GM12878 (cell line): ENCODE results near the gene RPS2. TPM values are rescaled to one million over a fixed set of nuclear protein-coding genes. Genes with fewer than 3 reads are reported as not detected.

Source experiments
- CBFB ChIP-seq: IDR thresholded peaks from 2 replicates; pipeline ENCODE4 v1.6.1; 2016; ENCODE audit warnings: antibody characterized with exemption, low read depth
- CREM ChIP-seq: IDR thresholded peaks from 2 replicates; pipeline ENCODE4 v1.6.1; 2014; ENCODE audit warnings: antibody characterized with exemption, low read depth
- E2F8 ChIP-seq: fragments of 450-650 bp; IDR thresholded peaks from 2 replicates; pipeline ENCODE4 v1.6.1; 2018; ENCODE audit warnings: mild to moderate bottlenecking, low read depth, moderate library complexity; ENCODE audit not compliant: partially characterized antibody
- EED ChIP-seq: sonication (generic); IDR thresholded peaks from 2 replicates; pipeline ENCODE4 v1.6.1; 2016; ENCODE audit warnings: antibody characterized with exemption, low read depth
- HCFC1 ChIP-seq: fragments of 150-350 bp; IDR thresholded peaks from 2 replicates; pipeline ENCODE4 v1.6.1; 2014; ENCODE audit warnings: low read length
- HDAC2 ChIP-seq: fragments of 200-600 bp; sonication (generic); IDR thresholded peaks from 2 replicates; pipeline ENCODE4 v1.6.1; 2017
- IKZF1 ChIP-seq: fragments of 450-650 bp; conservative IDR thresholded peaks from 2 replicates; pipeline ENCODE4 v1.6.1; 2017; ENCODE audit warnings: antibody characterized with exemption, mild to moderate bottlenecking
- JUND ChIP-seq: IDR thresholded peaks from 2 replicates; pipeline ENCODE4 v1.6.1; 2012; ENCODE audit warnings: low read depth, mild to moderate bottlenecking, low read length, improper control_type of control experiment, moderate library complexity
- KDM1A ChIP-seq: fragments of 200-600 bp; sonication (generic); IDR thresholded peaks from 2 replicates; pipeline ENCODE4 v1.6.1; 2016; ENCODE audit warnings: borderline replicate concordance
- MTA2 ChIP-seq: fragments of 450-650 bp; IDR thresholded peaks from 2 replicates; pipeline ENCODE4 v1.6.1; 2016; ENCODE audit warnings: low read depth, mild to moderate bottlenecking, moderate library complexity
- MXI1 ChIP-seq: fragments of 150-350 bp; IDR thresholded peaks from 2 replicates; pipeline ENCODE4 v1.6.1; 2011; ENCODE audit warnings: low read depth, mild to moderate bottlenecking, inconsistent platforms, low read length, improper control_type of control experiment
- NBN ChIP-seq: fragments of 450-650 bp; IDR thresholded peaks from 2 replicates; pipeline ENCODE4 v1.6.1; 2016
- PAX5 ChIP-seq: IDR thresholded peaks from 2 replicates; pipeline ENCODE4 v1.6.1; 2011; ENCODE audit warnings: low read depth, low read length, borderline replicate concordance
- PBX3 ChIP-seq: IDR thresholded peaks from 2 replicates; pipeline ENCODE4 v1.6.1; 2011; ENCODE audit warnings: mild to moderate bottlenecking, low read depth, low read length, moderate library complexity; ENCODE audit not compliant: insufficient replicate concordance
- PML ChIP-seq: IDR thresholded peaks from 2 replicates; pipeline ENCODE4 v1.6.1; 2012; ENCODE audit warnings: low read length, inconsistent platforms
- POLR2A ChIP-seq: IDR thresholded peaks from 2 replicates; pipeline ENCODE4 v1.6.1; 2011; ENCODE audit warnings: low read depth, mild to moderate bottlenecking, low read length
- RB1 ChIP-seq: fragments of 450-650 bp; formaldehyde crosslinking; IDR thresholded peaks from 2 replicates; pipeline ENCODE4 v1.6.1; 2017; ENCODE audit warnings: mild to moderate bottlenecking, borderline replicate concordance
- RUNX3 ChIP-seq: IDR thresholded peaks from 2 replicates; pipeline ENCODE4 v1.6.1; 2012; ENCODE audit warnings: low read length, inconsistent platforms
- SMARCA5 ChIP-seq: fragments of 450-650 bp; IDR thresholded peaks from 2 replicates; pipeline ENCODE4 v1.6.1; 2017; ENCODE audit warnings: mild to moderate bottlenecking
- STAT3 ChIP-seq: IDR thresholded peaks from 2 replicates; pipeline ENCODE4 v1.6.1; 2011; ENCODE audit warnings: low read depth, low read length, improper control_type of control experiment
- SUZ12 ChIP-seq: fragments of 200-600 bp; sonication (generic); IDR thresholded peaks from one replicate; pipeline ENCODE4 v1.6.1; 2018; ENCODE audit warnings: antibody characterized with exemption, mild to moderate bottlenecking; ENCODE audit not compliant: unreplicated experiment
- YBX1 ChIP-seq: fragments of 450-650 bp; IDR thresholded peaks from 2 replicates; pipeline ENCODE4 v1.6.1; 2016; ENCODE audit warnings: antibody characterized with exemption
- ZNF384 ChIP-seq: IDR thresholded peaks from 2 replicates; pipeline ENCODE4 v1.6.1; 2012; ENCODE audit warnings: low read depth, mild to moderate bottlenecking, low read length, improper control_type of control experiment, borderline replicate concordance
- ZNF592 ChIP-seq: fragments of 450-650 bp; IDR thresholded peaks from 2 replicates; pipeline ENCODE4 v1.6.1; 2017; ENCODE audit warnings: mild to moderate bottlenecking, moderate library complexity
- ZSCAN29 ChIP-seq: fragments of 450-650 bp; IDR thresholded peaks from 2 replicates; pipeline ENCODE4 v1.6.1; 2017; ENCODE audit warnings: mild to moderate bottlenecking, moderate library complexity
- polyA plus RNA-seq, 11 experiments: library from polyadenylated mRNA; depleted of rRNA in 4 of 11; unstranded in 6 of 11; stranded (reverse) in 5 of 11; fragments of >200 nt; fragmentation: Nextera tagmentation in 4 of 11; fragmentation: Illumina TruSeq in 1 of 11; extraction: Ambion mirVana in 4 of 11; extraction: Trizol in 1 of 11; gene quantifications; 1 replicate in 1 of 11; 2 replicates in 10 of 11; pipeline versions ENCODE4 v1.2.1 to v1.2.3, GENCODE V29; 2011 to 2016; ENCODE audit warnings: inconsistent platforms in 2 of 11, missing spikeins in 2 of 11, low read depth in 1 of 11
- total RNA-seq, 4 experiments: library from RNA; depleted of rRNA in 3 of 4; stranded (reverse); fragments of >200 nt in 3 of 4; fragmentation: Illumina TruSeq in 1 of 4; extraction: Trizol in 1 of 4; gene quantifications; 2 replicates each; pipeline versions ENCODE4 v1.2.1 to v1.2.3, GENCODE V29; 2013 to 2021

The RPS2 gene
- total and polyA plus RNA-seq, 10 of the 15 experiments (the other 5 are each of a cell fraction or from before 2014, with no cell fraction given) = 1,295 to 7,121 (median 3,933) TPM

GRCh38 chr16:1983544-1984346 lies 19.1 kb upstream of the RPS2 start, which contains the start of gene GFER (continued):
- TF ChIP-seq KDM1A (no peak), MXI1 (no peak), NBN (no peak), CREM (no peak), ZSCAN29 (no peak), SUZ12 (no peak), RB1 (peak; percentile 81; the same call in 1 of the 2 replicates), ZNF592 (0 out of 2 replicates have a peak, but pooled peaks have one; percentile 48), JUND (no peak), PBX3 (no peak), YBX1 (no peak), SMARCA5 (peak; percentile 99), MTA2 (no peak), CBFB (no peak), PAX5 (no peak), ZNF384 (no peak), EED (no peak), PML (no peak), IKZF1 (peak; percentile 77), E2F8 (no peak), HDAC2 (no peak), POLR2A (peak; percentile 87), RUNX3 (peak; percentile 55; the same call in 1 of the 2 replicates), STAT3 (no peak), HCFC1 (peak; percentile 65)
